GM23338 (cell line): ENCODE results near the gene EEF1AKMT4. TPM values are rescaled to one million over a fixed set of nuclear protein-coding genes. Genes with fewer than 3 reads are reported as not detected.

ENCODE experiments used
- microRNA counts: library from miRNA; unstranded; fragments of <30 nt; microRNA quantifications from one replicate; lab custom pipeline; 2017
- microRNA-seq: library from miRNA; unstranded; fragments of <30 nt; microRNA quantifications from one replicate; pipeline ENCODE4, GENCODE V29; 2017
- polyA plus RNA-seq: library from polyadenylated mRNA; unstranded; fragments of >200 nt; fragmentation: Nextera tagmentation; extraction: Ambion mirVana; gene quantifications from 2 replicates; pipeline ENCODE4 v1.2.1, GENCODE V29; 2016
- small RNA-seq: library from RNA; depleted of rRNA; stranded (forward); fragments of <200 nt; gene quantifications from one replicate; pipeline ENCODE3, GENCODE V24; 2014; ENCODE audit warnings: low replicate concordance
- total RNA-seq: library from RNA; depleted of rRNA; stranded (reverse); fragments of >200 nt; shearing (Covaris generic); gene quantifications from 2 replicates; pipeline ENCODE4 v1.2.3, GENCODE V29; 2014; rRNA removed

EEF1AKMT4 gene
- total and polyA plus RNA-seq, 2 experiments from 2014 or later = 12.9 to 14.3 TPM

MicroRNAs within 50 kb of the gene (microRNA counts, 767-probe panel; counts per million panel counts)
- microRNA hsa-miR-1224-3p (lab: Ali Mortazavi, UCI) (not detected), microRNA hsa-miR-1224-5p (lab: Ali Mortazavi, UCI) (not detected)

Small RNA genes lying within 50 kb of the gene (microRNA-seq; reads per million reads assigned to microRNA genes)
- not detected for gene MIR1224

Small RNA genes lying within 50 kb of the gene (small RNA-seq; reads per million reads assigned to genes)
- not detected for gene MIR1224

Other genes starting within 250 kb of the EEF1AKMT4 start
- gene ABCC5, start 231.8 kb upstream of the EEF1AKMT4 start, total RNA-seq = 38.5 and 39.9 TPM in 2 replicates
- 14.0 TPM in 2 replicates for gene ABCC5, start 231.8 kb upstream of the EEF1AKMT4 start, polyA plus RNA-seq
- not detected in 2 replicates for gene HTR3D, start 217.9 kb upstream of the EEF1AKMT4 start, total RNA-seq
- gene HTR3D, start 217.9 kb upstream of the EEF1AKMT4 start, polyA plus RNA-seq = not detected in 2 replicates
- not detected in 2 replicates for gene HTR3C, start 196.6 kb upstream of the EEF1AKMT4 start, total RNA-seq
- not detected in 2 replicates for gene HTR3C, start 196.6 kb upstream of the EEF1AKMT4 start, polyA plus RNA-seq
- gene HTR3E, start 152.6 kb upstream of the EEF1AKMT4 start, total RNA-seq = not detected in 2 replicates
- gene HTR3E, start 152.6 kb upstream of the EEF1AKMT4 start, polyA plus RNA-seq = not detected in 2 replicates
- gene EIF2B5, start 114.3 kb upstream of the EEF1AKMT4 start, total RNA-seq = 36.6 and 43.3 TPM in 2 replicates
- gene EIF2B5, start 114.3 kb upstream of the EEF1AKMT4 start, polyA plus RNA-seq = 26.4 and 27.8 TPM in 2 replicates
- 50.2 and 55.5 TPM in 2 replicates for gene DVL3, start 94.3 kb upstream of the EEF1AKMT4 start, total RNA-seq
- 25.6 and 33.5 TPM in 2 replicates for gene DVL3, start 94.3 kb upstream of the EEF1AKMT4 start, polyA plus RNA-seq
- gene AP2M1, start 74.8 kb upstream of the EEF1AKMT4 start, total RNA-seq = 269 and 305 TPM in 2 replicates
- gene AP2M1, start 74.8 kb upstream of the EEF1AKMT4 start, polyA plus RNA-seq = 190 and 215 TPM in 2 replicates
- gene ABCF3, start 63.5 kb upstream of the EEF1AKMT4 start, total RNA-seq = 48.9 and 60.4 TPM in 2 replicates
- gene ABCF3, start 63.5 kb upstream of the EEF1AKMT4 start, polyA plus RNA-seq = 32.7 and 33.4 TPM in 2 replicates
- 0.66 TPM in 1 of 2 replicates, not detected in the other for gene VWA5B2, start 20.1 kb upstream of the EEF1AKMT4 start, total RNA-seq
- gene VWA5B2, start 20.1 kb upstream of the EEF1AKMT4 start, polyA plus RNA-seq = not detected in 2 replicates
- gene ALG3, start 710 bp upstream of the EEF1AKMT4 start, total RNA-seq = 107 and 109 TPM in 2 replicates
- gene ALG3, start 710 bp upstream of the EEF1AKMT4 start, polyA plus RNA-seq = 76.9 and 87.9 TPM in 2 replicates
- gene CAMK2N2, start 11.9 kb downstream of the EEF1AKMT4 start, total RNA-seq = 1.3 and 1.5 TPM in 2 replicates
- 0.32 and 0.63 TPM in 2 replicates for gene CAMK2N2, start 11.9 kb downstream of the EEF1AKMT4 start, polyA plus RNA-seq
- 0.24 TPM in 1 of 2 replicates, not detected in the other for gene ECE2, start 26.4 kb downstream of the EEF1AKMT4 start, total RNA-seq
- 0.48 TPM in 1 of 2 replicates, not detected in the other for gene ECE2, start 26.4 kb downstream of the EEF1AKMT4 start, polyA plus RNA-seq
- 328 and 507 TPM in 2 replicates for gene PSMD2, start 49.6 kb downstream of the EEF1AKMT4 start, total RNA-seq
- gene PSMD2, start 49.6 kb downstream of the EEF1AKMT4 start, polyA plus RNA-seq = 101 and 117 TPM in 2 replicates
- gene EIF4G1, start 64.9 kb downstream of the EEF1AKMT4 start, total RNA-seq = 552 and 565 TPM in 2 replicates
- 227 and 239 TPM in 2 replicates for gene EIF4G1, start 64.9 kb downstream of the EEF1AKMT4 start, polyA plus RNA-seq
- 14.8 and 31.8 TPM in 2 replicates for gene FAM131A, start 87.9 kb downstream of the EEF1AKMT4 start, total RNA-seq
- gene FAM131A, start 87.9 kb downstream of the EEF1AKMT4 start, polyA plus RNA-seq = 6.7 and 9.6 TPM in 2 replicates
- gene CLCN2, start 111.9 kb downstream of the EEF1AKMT4 start, total RNA-seq = 9.2 and 10.7 TPM in 2 replicates
- gene CLCN2, start 111.9 kb downstream of the EEF1AKMT4 start, polyA plus RNA-seq = 5.4 and 7.0 TPM in 2 replicates
- gene POLR2H, start 112.0 kb downstream of the EEF1AKMT4 start, total RNA-seq = 182 and 199 TPM in 2 replicates
- 190 and 205 TPM in 2 replicates for gene POLR2H, start 112.0 kb downstream of the EEF1AKMT4 start, polyA plus RNA-seq
- 0.14 and 0.97 TPM in 2 replicates for gene THPO, start 128.5 kb downstream of the EEF1AKMT4 start, total RNA-seq
- 0.47 and 1.9 TPM in 2 replicates for gene THPO, start 128.5 kb downstream of the EEF1AKMT4 start, polyA plus RNA-seq
- gene CHRD, start 130.4 kb downstream of the EEF1AKMT4 start, total RNA-seq = 0.66 and 1.1 TPM in 2 replicates
- 0.23 and 0.34 TPM in 2 replicates for gene CHRD, start 130.4 kb downstream of the EEF1AKMT4 start, polyA plus RNA-seq